GM21717 (cell line): Measurements from ENCODE around the gene FADD.
"Not testable (repeated sequence)": the region's sequence is repeated elsewhere in the genome, so short reads cannot be mapped to it uniquely, and the experiment has no call there.

ENCODE experiments used
- ATAC-seq: cut with Tn5 transposase; IDR thresholded peaks from one replicate; pipeline ENCODE4 v1.9.1; 2021; ENCODE audit warnings: mild to moderate bottlenecking, moderate library complexity; ENCODE audit not compliant: unreplicated experiment

The FADD gene

GRCh38 chr11:70180906-70181305, 22.2 kb upstream of the FADD start:
- ATAC-seq = no peak

- ATAC-seq = no peak
These were observed 20.8 kb upstream of the FADD start for GRCh38 chr11:70182266-70182665.

- ATAC-seq = no peak
These were observed 20.1 kb upstream of the FADD start for GRCh38 chr11:70183032-70183431.

GRCh38 chr11:70183483-70184176, 19.5 kb upstream of the FADD start:
- ATAC-seq = no peak

GRCh38 chr11:70184396-70184795, 18.7 kb upstream of the FADD start:
- ATAC-seq = no peak

- ATAC-seq = no peak
These were observed 17.6 kb upstream of the FADD start for GRCh38 chr11:70185348-70186055.

GRCh38 chr11:70186420-70186819, 16.7 kb upstream of the FADD start:
- no peak for ATAC-seq

GRCh38 chr11:70186936-70187335, 16.2 kb upstream of the FADD start:
- ATAC-seq = no peak

- ATAC-seq = no peak
These were observed 15.3 kb upstream of the FADD start for GRCh38 chr11:70187771-70188170.

- ATAC-seq = no peak
These were observed 13.5 kb upstream of the FADD start for GRCh38 chr11:70189622-70190021.

GRCh38 chr11:70191495-70192140, 11.5 kb upstream of the FADD start:
- no peak for ATAC-seq

GRCh38 chr11:70192666-70193410, 10.3 kb upstream of the FADD start:
- no peak for ATAC-seq

GRCh38 chr11:70193411-70194292, 9.4 kb upstream of the FADD start:
- ATAC-seq = no peak

- ATAC-seq = no peak
These were observed 8.0 kb upstream of the FADD start for GRCh38 chr11:70194792-70195791.

GRCh38 chr11:70200212-70200844, 2.8 kb upstream of the FADD start:
- ATAC-seq = no peak

GRCh38 chr11:70201047-70201446, 2.0 kb upstream of the FADD start:
- not testable (repeated sequence) for ATAC-seq

GRCh38 chr11:70201882-70202861, 924 bp upstream of the FADD start:
- no peak for ATAC-seq
